HG03432 (cell line): Measurements from ENCODE around the gene NCCRP1.
"Not testable (repeated sequence)": the region's sequence is repeated elsewhere in the genome, so short reads cannot be mapped to it uniquely, and the experiment has no call there.

Experiments
- ATAC-seq: cut with Tn5 transposase; IDR thresholded peaks from one replicate; pipeline ENCODE4 v1.9.1; 2021; ENCODE audit warnings: mild to moderate bottlenecking, moderate library complexity; ENCODE audit not compliant: unreplicated experiment

NCCRP1 gene

DNA sequence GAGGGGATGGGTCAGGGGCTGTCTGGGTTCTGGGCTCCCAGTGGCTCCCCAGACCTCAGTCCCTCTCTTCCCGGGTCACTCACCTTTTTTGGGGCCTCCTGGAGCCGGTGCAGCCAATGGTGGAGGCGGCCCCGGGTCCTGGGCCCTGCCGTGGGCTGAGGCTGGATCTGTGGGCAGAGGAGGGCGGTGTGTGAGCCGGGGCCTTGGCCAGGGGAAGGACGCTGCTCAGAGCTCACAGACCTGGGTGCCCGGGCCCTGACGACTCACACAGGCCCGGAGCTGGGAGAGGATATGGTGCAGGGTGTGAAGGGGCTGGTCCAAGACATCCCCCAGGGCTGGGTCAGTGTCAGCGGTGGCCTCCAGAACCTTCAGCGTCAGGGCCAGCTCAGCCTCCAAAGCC lies 47.0 kb downstream of the NCCRP1 start:
- ATAC-seq, result not testable (repeated sequence)

GRCh38 chr19:39244410-39245100 lies 47.8 kb downstream of the NCCRP1 start, which contains the start of gene IFNL3:
Gene IFNL3 (minus strand): TSS chr19:39245006. CDS start chr19:39244967, 39 bp downstream.
- ATAC-seq, result not testable (repeated sequence)

- not testable (repeated sequence) for ATAC-seq
Observed at GRCh38 chr19:39245166-39245565, 48.4 kb downstream of the NCCRP1 start.

- no peak for ATAC-seq
Observed at GRCh38 chr19:39246951-39247669, 50.3 kb downstream of the NCCRP1 start.

DNA sequence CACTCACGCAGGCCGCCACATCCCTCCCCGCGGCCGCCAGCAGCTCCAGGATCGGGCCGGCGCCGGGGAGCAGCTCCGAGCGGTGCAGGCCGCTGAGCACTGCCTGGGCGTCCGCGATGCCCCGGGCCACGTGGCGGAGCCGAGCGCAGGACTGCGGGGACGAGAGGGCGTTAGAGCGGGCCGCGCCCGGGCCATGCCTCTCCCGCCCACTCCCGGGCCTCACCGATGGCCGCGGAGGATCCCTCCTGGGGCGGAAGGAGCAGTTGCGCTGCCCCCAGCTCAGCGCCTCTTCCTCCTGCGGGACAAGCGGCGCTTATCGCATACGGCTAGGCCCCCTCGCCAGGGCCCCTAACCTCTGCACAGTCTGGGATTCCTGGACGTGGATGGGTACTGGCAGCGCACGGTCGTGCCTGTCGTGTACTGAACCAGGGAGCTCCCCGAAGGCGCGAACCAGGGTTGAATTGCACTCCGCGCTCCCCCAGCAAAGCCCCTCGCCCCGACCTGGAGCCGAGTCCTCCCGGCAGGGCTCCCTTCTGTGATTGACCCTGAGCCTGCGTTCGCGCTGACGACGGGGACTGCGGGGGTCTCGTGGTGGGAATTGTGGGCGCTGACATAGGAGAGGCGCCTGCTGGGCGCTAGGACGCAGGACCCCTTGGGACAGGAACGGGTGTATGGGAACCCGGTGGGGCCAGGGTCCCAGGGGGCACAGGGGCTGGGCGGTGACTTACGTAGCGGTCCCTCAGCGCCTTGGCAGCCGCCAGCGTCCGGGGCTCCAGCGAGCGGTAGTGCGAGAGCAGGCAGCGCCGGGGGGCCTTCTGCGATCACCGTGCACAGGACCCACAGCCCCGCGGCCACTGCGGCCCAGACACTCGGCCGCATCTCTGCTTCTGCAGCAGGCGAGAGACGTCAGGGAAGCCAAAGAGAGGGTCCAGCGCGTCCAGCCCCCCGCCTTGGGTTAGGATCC lies 51.2 kb downstream of the NCCRP1 start:
- no peak for ATAC-seq

- no peak for ATAC-seq
Observed at GRCh38 chr19:39248806-39249205, 52.0 kb downstream of the NCCRP1 start, which contains the start of gene IFNL4. Gene IFNL4 (minus strand): TSS chr19:39248856.

DNA sequence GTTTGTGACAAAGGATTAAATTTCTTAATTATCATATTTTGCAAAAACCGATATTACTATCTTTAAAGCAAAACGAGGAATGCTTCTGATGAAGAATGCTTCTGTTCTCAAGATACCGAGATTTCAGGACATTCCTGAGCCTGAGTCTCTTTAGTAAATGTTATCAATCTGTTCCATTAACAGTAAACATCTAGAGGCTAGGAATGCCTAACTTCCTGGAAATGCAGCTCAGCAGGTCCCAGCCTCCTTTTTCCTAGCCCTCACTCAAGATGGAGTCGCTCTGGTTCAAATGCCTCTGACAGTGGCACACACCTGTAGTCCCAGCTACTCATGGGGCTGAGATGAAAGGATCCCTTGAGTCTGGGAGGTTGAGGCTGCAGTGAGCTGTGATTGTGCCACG lies 54.3 kb downstream of the NCCRP1 start:
- ATAC-seq, result no peak
